Subcutaneous abdominal adipose tissue (tissue), 5 donors: ENCODE results near the gene CALN1.

Experiments used
- H3K27ac ChIP-seq: one replicate; pipeline ENCODE4 v1.7.0; 2013; ENCODE audit warnings: low read depth, mild to moderate bottlenecking, inconsistent platforms, low read length, moderate library complexity
- H3K27me3 ChIP-seq, 5 donors: one replicate each; pipeline ENCODE4 v1.7.0; 2013; ENCODE audit warnings: low read length in 5 of 5, inconsistent platforms in 1 of 5; ENCODE audit not compliant: control insufficient read depth in 5 of 5, insufficient read depth in 4 of 5
- H3K36me3 ChIP-seq, 5 donors: one replicate each; pipeline ENCODE4 v1.7.0; 2013; ENCODE audit warnings: low read length in 5 of 5; ENCODE audit not compliant: control insufficient read depth in 5 of 5, insufficient read depth in 5 of 5
- H3K4me1 ChIP-seq, 5 donors: one replicate each; pipeline ENCODE4 v1.7.0; 2013; ENCODE audit warnings: low read length in 5 of 5, mild to moderate bottlenecking in 3 of 5, moderate library complexity in 1 of 5; ENCODE audit not compliant: control insufficient read depth in 5 of 5, insufficient read depth in 5 of 5
- H3K4me3 ChIP-seq, 5 donors: one replicate each; pipeline ENCODE4 v1.7.0; 2013; ENCODE audit warnings: low read length in 5 of 5, low read depth in 1 of 5
- H3K9ac ChIP-seq, 5 donors: one replicate each; pipeline ENCODE4 v1.7.0; 2013; ENCODE audit warnings: low read length in 5 of 5, mild to moderate bottlenecking in 4 of 5, moderate library complexity in 3 of 5
- H3K9me3 ChIP-seq, 5 donors: one replicate each; pipeline ENCODE4 v1.7.0; 2013; ENCODE audit warnings: low read length in 5 of 5; ENCODE audit not compliant: control insufficient read depth in 5 of 5
- donor health status: healthy.
- donor health status: healthy.
- donor health status: healthy.
- donor health status: healthy.
- donor health status: healthy.

The CALN1 gene

GRCh38 chr7:71851776-71852498 lies 560.2 kb downstream of the CALN1 start:
- no peaks in the 10 kb centered on the region for H3K27me3 ChIP-seq
- H3K9me3 ChIP-seq = no peaks in the 10 kb centered on the region
- H3K4me3 ChIP-seq = no peak overlapping the region
- H3K27ac ChIP-seq = no peak overlapping the region
- no peak overlapping the region for H3K9ac ChIP-seq
- H3K4me1 ChIP-seq = no peaks in the 10 kb centered on the region
- H3K36me3 ChIP-seq = no peaks in the 10 kb centered on the region

- Histone ChIP-seq H3K27me3 (no peaks in the 10 kb centered on the region), H3K9me3 (no peaks in the 10 kb centered on the region), H3K27ac (no peak overlapping the region), H3K4me3 (no peak overlapping the region), H3K4me1 (no peaks in the 10 kb centered on the region), H3K9ac (no peak overlapping the region), H3K36me3 (no peaks in the 10 kb centered on the region)
Observed at GRCh38 chr7:71846160-71846559, 566.0 kb downstream of the CALN1 start.

GRCh38 chr7:71843676-71844075 lies 568.5 kb downstream of the CALN1 start:
- H3K36me3 ChIP-seq = no peaks in the 10 kb centered on the region
- no peaks in the 10 kb centered on the region for H3K4me1 ChIP-seq
- no peaks in the 10 kb centered on the region for H3K27me3 ChIP-seq
- no peaks in the 10 kb centered on the region for H3K9me3 ChIP-seq
- H3K27ac ChIP-seq = no peak overlapping the region
- no peak overlapping the region for H3K4me3 ChIP-seq
- H3K9ac ChIP-seq = no peak overlapping the region

- H3K27ac ChIP-seq = no peak overlapping the region
- H3K36me3 ChIP-seq = no peaks in the 10 kb centered on the region
- H3K4me1 ChIP-seq = no peaks in the 10 kb centered on the region
- no peak overlapping the region for H3K9ac ChIP-seq
- no peaks in the 10 kb centered on the region for H3K9me3 ChIP-seq
- no peaks in the 10 kb centered on the region for H3K27me3 ChIP-seq
- no peak overlapping the region for H3K4me3 ChIP-seq
Observed at GRCh38 chr7:71842786-71843185, 569.4 kb downstream of the CALN1 start.

- Histone ChIP-seq H3K9ac (no peak overlapping the region), H3K4me3 (no peak overlapping the region), H3K4me1 (no peaks in the 10 kb centered on the region), H3K27ac (no peak overlapping the region), H3K36me3 (no peaks in the 10 kb centered on the region), H3K9me3 (no peaks in the 10 kb centered on the region), H3K27me3 (no peaks in the 10 kb centered on the region)
Observed at GRCh38 chr7:71842381-71842780, 569.8 kb downstream of the CALN1 start.

- no peaks in the 10 kb centered on the region for H3K4me1 ChIP-seq
- H3K9ac ChIP-seq = no peak overlapping the region
- H3K4me3 ChIP-seq = no peak overlapping the region
- no peak overlapping the region for H3K27ac ChIP-seq
- H3K36me3 ChIP-seq = no peaks in the 10 kb centered on the region
- H3K27me3 ChIP-seq = no peaks in the 10 kb centered on the region
- no peaks in the 10 kb centered on the region for H3K9me3 ChIP-seq
Observed at GRCh38 chr7:71835056-71835455, 577.1 kb downstream of the CALN1 start.

GRCh38 chr7:71829515-71829914 lies 582.6 kb downstream of the CALN1 start:
- peaks cover 0 to 4% (median 2%) of the 10 kb centered on the region in 5 donors for H3K4me1 ChIP-seq
- H3K4me3 ChIP-seq = no peak overlapping the region
- H3K27me3 ChIP-seq = peaks cover 0 to 2% (median 0%) of the 10 kb centered on the region in 5 donors
- H3K9ac ChIP-seq = no peak overlapping the region
- no peaks in the 10 kb centered on the region for H3K9me3 ChIP-seq
- no peak overlapping the region for H3K27ac ChIP-seq
- no peaks in the 10 kb centered on the region for H3K36me3 ChIP-seq

GRCh38 chr7:71828361-71828760 lies 583.8 kb downstream of the CALN1 start:
- Histone ChIP-seq H3K9ac (no peak overlapping the region), H3K9me3 (no peaks in the 10 kb centered on the region), H3K27ac (no peak overlapping the region), H3K4me1 (peaks cover 0 to 10% (median 4%) of the 10 kb centered on the region in 5 donors), H3K36me3 (no peaks in the 10 kb centered on the region), H3K27me3 (peaks cover 0 to 2% (median 0%) of the 10 kb centered on the region in 5 donors), H3K4me3 (no peak overlapping the region)

GRCh38 chr7:71826141-71826540 lies 586.0 kb downstream of the CALN1 start:
- H3K27ac ChIP-seq = no peak overlapping the region
- H3K36me3 ChIP-seq = no peaks in the 10 kb centered on the region
- no peak overlapping the region for H3K4me3 ChIP-seq
- H3K27me3 ChIP-seq = peaks cover 0 to 2% (median 0%) of the 10 kb centered on the region in 5 donors
- H3K4me1 ChIP-seq = peaks cover 0 to 10% (median 4%) of the 10 kb centered on the region in 5 donors
- no peaks in the 10 kb centered on the region for H3K9me3 ChIP-seq
- H3K9ac ChIP-seq = no peak overlapping the region

- peaks cover 0 to 4% (median 0%) of the 10 kb centered on the region in 5 donors for H3K9me3 ChIP-seq
- H3K4me3 ChIP-seq = no peak overlapping the region
- H3K36me3 ChIP-seq = no peaks in the 10 kb centered on the region
- H3K4me1 ChIP-seq = peaks cover 0 to 10% (median 4%) of the 10 kb centered on the region in 5 donors
- peaks cover 0 to 2% (median 0%) of the 10 kb centered on the region in 5 donors for H3K27me3 ChIP-seq
- no peak overlapping the region for H3K9ac ChIP-seq
- no peak overlapping the region for H3K27ac ChIP-seq
Observed at GRCh38 chr7:71824006-71824760, 588.0 kb downstream of the CALN1 start.
